Stimulated activated CD4-positive, alpha-beta T cell treated with anti-CD3 and anti-CD28 coated beads, Interleukin-2, amount 100 ng/mL, for 24 hours (primary cell): ENCODE measurements around the gene RSRC1.
"Not testable (repeated sequence)": the region's sequence is repeated elsewhere in the genome, so short reads cannot be mapped to it uniquely, and the experiment has no call there.

ENCODE experiments used
- DNase-seq, 2 donors: peaks; one replicate each; pipeline ENCODE4 v3.0.0-alpha.2; 2020

RSRC1 gene

DNA sequence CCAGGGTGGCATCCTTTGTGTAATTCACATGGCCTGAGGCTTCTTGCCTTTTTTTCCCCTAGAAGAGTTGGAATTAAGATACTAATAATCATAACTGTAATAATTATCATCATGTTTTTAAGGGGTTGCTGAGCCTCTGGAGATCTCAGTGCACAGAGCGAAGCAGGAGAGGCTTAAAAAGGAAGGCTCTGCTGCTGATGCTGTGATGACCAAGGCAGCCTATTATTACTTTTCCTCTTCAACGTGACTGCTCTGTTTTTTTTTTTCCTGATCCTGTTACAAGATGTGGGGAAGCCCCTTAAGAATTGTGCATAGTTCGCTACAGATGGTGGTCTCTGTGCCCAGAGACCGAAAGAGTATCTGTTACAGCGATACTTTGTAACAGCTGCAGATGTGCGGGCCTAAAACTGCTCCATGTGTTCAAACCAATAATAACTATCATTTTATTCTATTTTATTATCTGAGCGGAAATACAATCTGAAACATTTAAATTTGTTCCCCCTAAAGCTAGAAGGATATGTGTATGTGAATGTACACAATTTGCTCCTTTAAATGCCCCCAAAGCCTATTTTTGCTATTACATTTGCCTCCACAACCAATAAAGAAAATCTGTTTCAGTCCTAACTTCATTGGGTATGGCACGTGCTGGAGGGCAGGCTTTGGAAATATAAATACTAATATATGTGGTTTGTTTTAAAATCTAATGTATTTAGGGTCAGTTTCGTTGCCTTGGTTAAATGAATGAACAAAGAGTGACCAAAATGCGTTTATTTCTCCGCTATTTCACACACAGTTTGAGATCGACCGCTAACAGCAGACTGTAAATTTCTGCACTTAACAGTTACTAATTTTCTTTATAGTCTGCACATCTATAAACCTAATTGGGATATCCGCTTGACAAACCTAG, 8.3 kb upstream of the RSRC1 start:
- DNase-seq: no peak

DNA sequence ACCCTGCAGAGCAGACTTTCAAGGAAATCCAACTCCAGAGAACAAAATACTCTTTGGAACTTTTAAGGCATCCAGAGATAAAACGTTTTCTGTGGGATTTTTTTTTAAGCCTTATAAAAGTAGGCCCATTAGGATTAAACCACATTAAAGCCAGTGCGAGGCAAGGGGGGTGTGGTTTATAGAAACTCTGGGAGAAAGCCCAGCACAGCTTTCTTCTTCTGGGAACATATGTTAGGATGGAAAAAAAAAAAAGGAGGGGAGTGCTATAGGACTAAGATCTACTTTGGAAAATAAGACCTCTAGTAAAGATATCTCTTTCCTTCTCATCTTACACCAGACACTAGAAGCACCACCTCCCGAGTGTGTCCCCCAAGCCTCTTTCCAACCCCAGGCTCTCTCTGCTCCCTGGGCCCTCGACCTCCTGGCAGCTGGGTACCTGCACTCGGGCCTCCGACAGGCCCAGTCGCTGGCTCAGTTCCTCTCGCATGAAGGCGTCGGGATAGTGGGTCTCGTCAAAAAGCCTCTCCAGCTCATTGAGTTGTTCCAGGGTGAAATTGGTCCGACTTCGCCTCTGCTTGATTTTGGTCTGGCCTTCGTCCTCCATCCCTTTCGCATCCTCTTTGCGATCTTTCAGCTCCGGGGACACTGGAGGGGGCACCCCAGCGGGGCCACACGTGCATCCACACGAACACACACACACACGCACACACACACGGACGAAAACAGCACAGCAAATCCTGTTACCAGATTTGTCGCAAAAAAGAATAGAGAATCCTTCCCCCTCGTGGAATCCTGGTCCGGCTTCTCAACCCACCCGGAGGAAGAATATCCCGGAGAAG, 7.4 kb upstream of the RSRC1 start:
- DNase-seq: no peak

DNA sequence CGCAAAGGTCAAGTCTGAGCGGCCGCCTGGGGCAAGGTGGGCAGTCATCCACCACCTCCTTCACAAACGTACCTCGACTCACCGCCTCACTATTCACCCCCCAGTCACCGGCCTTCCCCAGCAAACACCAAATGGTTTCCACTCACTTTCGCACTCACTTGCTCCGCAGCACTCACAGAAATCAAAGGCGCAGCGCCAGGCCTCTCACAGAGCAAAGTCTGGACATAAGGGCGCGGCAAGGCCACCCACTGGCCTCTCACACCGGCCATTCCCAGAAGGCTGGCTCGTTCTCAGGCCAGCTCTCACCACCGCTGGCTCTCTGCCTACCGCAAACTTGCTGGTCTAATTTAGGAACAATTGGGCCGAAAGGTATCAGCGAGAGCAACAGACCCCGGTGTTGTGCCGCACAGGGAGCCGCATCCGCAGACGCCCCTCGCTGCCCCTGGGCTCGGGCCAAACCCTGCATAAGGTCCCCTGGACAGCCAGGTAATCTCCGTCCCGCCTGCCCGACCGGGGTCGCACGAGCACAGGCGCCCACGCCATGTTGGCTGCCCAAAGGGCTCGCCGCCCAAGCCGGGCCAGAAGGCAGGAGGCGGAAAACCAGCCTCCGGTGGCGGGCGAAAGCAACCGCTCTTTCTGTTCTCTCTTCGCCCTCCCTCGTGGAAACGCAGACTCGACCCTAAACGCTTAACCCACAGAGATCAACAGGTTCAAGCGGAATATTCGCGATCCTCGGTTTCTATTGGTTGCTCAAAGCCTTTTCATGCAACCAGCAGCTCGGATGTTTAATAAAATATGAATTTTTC, 6.6 kb upstream of the RSRC1 start:
- DNase-seq: peak in 1 of 2 donors; percentile 19

DNA sequence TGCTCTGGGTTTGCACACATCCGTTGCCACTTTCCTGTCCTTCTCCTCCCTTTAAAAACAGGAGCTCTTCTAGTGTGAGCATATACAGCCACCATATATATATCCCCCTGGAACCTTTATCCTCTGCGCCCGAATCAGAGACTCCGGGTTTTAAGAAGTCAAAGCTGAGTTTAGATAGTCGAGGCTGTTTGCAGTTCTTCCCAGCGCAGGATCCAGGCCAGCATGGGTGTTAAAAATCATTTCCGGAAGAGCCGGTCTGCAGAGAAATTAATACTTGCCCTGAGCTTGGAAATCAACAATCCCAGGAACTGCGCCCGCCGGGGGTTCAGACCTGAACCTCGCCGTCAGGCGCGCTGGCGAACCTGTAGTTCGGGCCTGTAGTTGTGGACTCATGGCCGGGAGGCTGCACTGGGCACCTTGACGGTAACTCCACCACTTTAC, 6.0 kb upstream of the RSRC1 start:
- DNase-seq: no peak

DNA sequence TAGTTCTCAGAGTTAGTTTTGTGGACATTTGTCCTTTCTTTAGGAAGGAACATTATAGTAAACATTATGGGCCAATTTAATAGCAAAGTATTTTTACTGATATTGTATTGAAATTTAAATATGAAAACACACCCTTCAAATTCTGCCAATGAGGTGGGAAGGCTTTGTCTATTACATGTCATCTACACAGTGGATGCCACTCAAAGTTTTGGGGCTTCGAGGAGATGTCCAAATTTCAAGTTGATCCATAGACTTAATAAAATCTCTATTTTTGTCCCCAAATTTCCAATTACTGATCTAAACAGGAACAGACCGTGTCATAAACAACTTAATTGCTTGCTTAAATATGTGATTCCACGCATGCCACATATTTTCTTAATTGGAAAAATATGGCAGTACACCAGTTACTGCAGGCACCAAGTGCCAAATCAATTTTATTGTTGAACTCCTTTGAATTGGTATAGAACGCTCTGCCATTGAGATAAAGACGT, 5.4 kb upstream of the RSRC1 start:
- no peak for DNase-seq

DNA sequence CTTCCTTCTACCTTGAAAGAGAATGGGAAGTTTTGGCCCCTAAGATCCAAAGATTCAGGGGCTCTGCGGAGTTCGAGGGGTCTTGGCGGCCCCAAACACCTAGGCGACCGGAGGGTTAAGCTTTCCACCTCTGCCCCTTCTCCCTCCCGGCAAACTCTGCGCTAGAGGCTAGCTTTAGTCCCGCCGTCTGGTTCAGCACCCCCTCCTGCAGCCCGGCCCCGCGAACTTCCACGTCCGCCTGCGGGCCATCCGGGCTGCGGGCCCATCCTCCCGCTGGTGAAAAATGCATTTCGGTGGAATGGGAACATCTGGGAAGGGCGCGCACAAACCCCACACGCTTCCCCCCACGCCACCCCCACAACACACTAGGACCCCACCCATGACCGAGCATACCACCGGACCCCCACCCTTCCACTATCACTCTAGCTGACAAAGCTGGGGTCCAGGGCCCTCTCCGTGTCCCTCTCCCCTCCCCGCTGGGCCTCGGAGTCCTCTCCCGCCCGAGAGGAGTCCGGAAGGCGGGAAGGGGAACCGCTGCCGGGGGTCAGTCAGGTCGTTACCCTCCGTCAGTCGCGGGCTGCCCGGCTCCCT, 4.7 kb upstream of the RSRC1 start:
- DNase-seq: peak in 1 of 2 donors; percentile 17

- DNase-seq: peak in 1 of 2 donors; percentile 21
Observed at GRCh38 chr3:158105710-158106253, 4.1 kb upstream of the RSRC1 start.

GRCh38 chr3:158106766-158107471, 3.0 kb upstream of the RSRC1 start:
- peak in 1 of 2 donors; percentile 14 for DNase-seq

- no peak for DNase-seq
Observed at GRCh38 chr3:158107605-158108444, 2.1 kb upstream of the RSRC1 start.

DNA sequence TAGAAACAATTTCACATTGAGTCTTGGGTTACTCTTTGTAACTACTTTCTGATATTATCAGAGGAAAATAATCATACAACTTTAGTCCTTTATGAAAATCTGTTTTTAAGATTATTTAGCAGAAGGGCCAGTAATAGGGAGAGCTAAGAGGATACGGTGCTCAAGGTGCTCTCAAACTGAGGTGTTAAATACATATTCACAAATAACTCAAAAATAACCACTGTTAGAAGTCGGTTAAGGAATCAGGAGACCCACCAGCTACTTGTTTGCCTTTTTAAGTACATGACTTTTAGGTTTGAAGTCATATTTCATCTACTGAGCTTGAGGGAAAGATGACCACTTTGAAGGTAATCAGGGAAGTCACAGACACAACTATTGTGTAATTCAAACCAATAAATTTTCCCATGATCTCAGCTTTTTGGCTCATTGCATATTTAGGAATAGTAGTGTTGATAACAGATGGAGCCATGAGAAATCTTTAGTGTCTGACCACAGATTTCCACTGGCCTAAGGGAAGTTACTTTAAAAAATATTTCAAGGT, 1.4 kb upstream of the RSRC1 start:
- DNase-seq: no peak

DNA sequence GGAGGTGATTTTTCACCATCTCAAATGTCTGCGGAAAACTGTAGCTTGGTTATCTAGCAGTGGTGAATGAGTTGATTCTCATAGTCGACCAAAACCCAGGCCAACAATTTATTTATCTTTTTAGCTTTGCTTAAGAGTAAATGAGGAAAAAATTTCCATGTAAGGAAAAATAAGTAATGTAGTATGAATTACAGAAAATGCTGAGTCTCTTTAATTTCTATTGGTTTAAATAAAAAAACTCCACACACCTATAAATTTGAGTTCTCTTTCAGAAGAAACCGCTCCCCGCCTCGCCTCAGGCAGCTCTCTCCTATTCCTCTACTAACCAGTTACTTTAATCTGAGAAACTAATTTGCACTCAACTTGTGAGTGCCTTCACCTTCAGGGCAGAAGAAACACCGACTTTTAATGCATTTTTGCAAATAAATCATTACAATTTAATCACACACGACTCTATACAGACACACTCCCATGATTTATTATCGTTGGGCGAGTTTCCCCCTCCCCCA, 540 bp upstream of the RSRC1 start:
- DNase-seq: no peak

DNA sequence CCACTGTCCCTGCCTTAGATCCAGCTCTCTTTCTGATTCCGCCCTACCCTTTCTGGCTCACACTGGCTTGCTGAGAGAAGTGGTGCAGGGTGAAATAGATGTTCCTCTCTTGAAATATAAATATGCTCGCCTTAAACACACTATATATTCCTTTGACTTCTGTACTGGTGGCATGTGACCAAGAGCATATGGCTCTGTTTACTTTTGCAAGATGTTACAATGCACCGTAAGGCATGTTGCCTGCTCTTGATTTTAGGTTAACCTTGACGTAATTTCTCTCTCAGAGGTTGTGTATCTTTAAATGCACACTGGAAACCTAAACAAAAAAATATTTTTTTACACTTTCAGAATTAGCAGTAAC, 749 bp downstream of the RSRC1 start:
- no peak for DNase-seq

DNA sequence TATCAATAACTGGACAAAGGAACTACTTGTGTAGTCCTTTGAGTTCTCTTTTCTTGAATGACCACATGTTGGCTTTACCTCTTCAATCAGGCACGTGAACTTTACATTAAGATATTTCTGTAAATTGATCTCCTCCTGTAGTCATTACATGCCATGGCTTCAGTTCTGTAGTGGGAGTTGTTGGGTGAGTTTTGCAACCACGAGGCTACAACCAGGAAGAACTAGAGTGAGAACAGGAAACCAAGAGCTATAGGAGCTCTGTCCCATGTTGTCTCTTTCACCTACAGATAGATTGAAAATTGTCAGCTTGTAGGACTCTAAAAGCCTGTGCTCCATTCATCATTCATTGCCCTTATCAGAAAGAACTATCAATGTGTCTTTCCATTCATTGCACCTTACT, 2.0 kb downstream of the RSRC1 start:
- no peak for DNase-seq

GRCh38 chr3:158113595-158113994, 3.7 kb downstream of the RSRC1 start:
- not testable (repeated sequence) for DNase-seq

GRCh38 chr3:158120330-158120729, 10.4 kb downstream of the RSRC1 start:
- no peak for DNase-seq

GRCh38 chr3:158121295-158121694, 11.4 kb downstream of the RSRC1 start:
- no peak for DNase-seq

- DNase-seq: not testable (repeated sequence)
Observed at GRCh38 chr3:158122721-158123120, 12.8 kb downstream of the RSRC1 start.

GRCh38 chr3:158127250-158128219, 17.6 kb downstream of the RSRC1 start:
- DNase-seq: no peak

GRCh38 chr3:158128755-158129154, 18.9 kb downstream of the RSRC1 start:
- DNase-seq: no peak
